ENCODE results near the gene CADM3.

The CADM3 gene

DNA sequence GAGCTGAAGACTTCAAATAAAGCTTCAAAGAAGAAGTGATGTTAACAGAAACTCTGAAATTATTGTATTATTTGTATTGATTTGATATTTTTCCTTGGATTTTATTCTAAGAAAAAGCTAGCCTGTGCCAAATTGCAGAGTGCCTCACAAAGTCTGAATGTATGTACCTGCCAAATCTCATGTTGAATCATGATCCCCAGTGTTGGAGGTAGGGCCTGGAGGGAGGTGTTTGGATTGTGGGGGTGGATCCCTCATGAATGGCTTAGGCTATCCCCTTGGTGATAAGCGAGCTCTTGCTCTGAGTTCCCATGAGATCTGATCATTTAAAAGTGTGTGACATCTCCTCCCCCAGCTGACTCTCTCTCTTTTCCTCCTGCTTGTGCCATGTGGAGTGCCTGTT lies 76.9 kb downstream of the CADM3 start:
- Histone ChIP-seq H3K9me3 (peaks cover 3% of the 10 kb centered on the region), H3K36me3 (no peaks in the 10 kb centered on the region), H3K27ac (no peak overlapping the region), H3K27me3 (no peaks in the 10 kb centered on the region), H3K4me1 (ENCODE audit: control insufficient read depth in 1 of 2, insufficient read depth in 1 of 2, low read depth in 1 of 2, low read length in 1 of 2) (no peaks in the 10 kb centered on the region), H3K4me3 (ENCODE audit: low read depth in 1 of 2, low read length in 1 of 2) (no peak overlapping the region)
- no peak for TF ChIP-seq CTCF (IDR thresholded peaks at IDR 0.05)

GRCh38 chr1:159250638-159251216 lies 79.3 kb downstream of the CADM3 start:
- Histone ChIP-seq H3K27me3 (no peaks in the 10 kb centered on the region), H3K4me1 (ENCODE audit: control insufficient read depth in 1 of 2, insufficient read depth in 1 of 2, low read depth in 1 of 2, low read length in 1 of 2) (no peaks in the 10 kb centered on the region), H3K4me3 (ENCODE audit: low read depth in 1 of 2, low read length in 1 of 2) (no peak overlapping the region), H3K9me3 (no peaks in the 10 kb centered on the region), H3K36me3 (no peaks in the 10 kb centered on the region), H3K27ac (no peak overlapping the region)
- no peak for TF ChIP-seq CTCF (IDR thresholded peaks at IDR 0.05)
